Activated gamma-delta T cell treated with Interleukin-2 at 50 U/mL for 16 hours (primary cell): ENCODE results near the gene ZNF414.

Experiments
- DNase-seq: peaks from one replicate; pipeline ENCODE4 v3.0.0-alpha.2; 2020

Gene ZNF414

GRCh38 chr19:8489561-8490394, 24.2 kb downstream of the ZNF414 start:
- DNase-seq: no peak

GRCh38 chr19:8488365-8488764, 25.6 kb downstream of the ZNF414 start:
- no peak for DNase-seq

GRCh38 chr19:8487137-8487851, 26.7 kb downstream of the ZNF414 start:
- DNase-seq: peak; percentile 73

- no peak for DNase-seq
These were observed 27.3 kb downstream of the ZNF414 start for GRCh38 chr19:8486661-8487136.

- no peak for DNase-seq
These were observed 28.2 kb downstream of the ZNF414 start for GRCh38 chr19:8485561-8486371.

GRCh38 chr19:8484331-8484894, 29.6 kb downstream of the ZNF414 start:
- no peak for DNase-seq

GRCh38 chr19:8483165-8483564, 30.8 kb downstream of the ZNF414 start:
- DNase-seq: no peak

GRCh38 chr19:8482696-8483095, 31.3 kb downstream of the ZNF414 start:
- DNase-seq: no peak

- DNase-seq: no peak
These were observed 32.4 kb downstream of the ZNF414 start for GRCh38 chr19:8481616-8482015.

- DNase-seq: no peak
These were observed 32.8 kb downstream of the ZNF414 start for GRCh38 chr19:8481201-8481600.

GRCh38 chr19:8478598-8478997, 35.4 kb downstream of the ZNF414 start:
- DNase-seq: no peak

- DNase-seq: no peak
These were observed 36.1 kb downstream of the ZNF414 start for GRCh38 chr19:8477889-8478288.

- DNase-seq: no peak
These were observed 37.4 kb downstream of the ZNF414 start for GRCh38 chr19:8476524-8476923.

- DNase-seq: no peak
These were observed 39.0 kb downstream of the ZNF414 start for GRCh38 chr19:8475005-8475404.

GRCh38 chr19:8473648-8474476, 40.1 kb downstream of the ZNF414 start:
- DNase-seq: no peak

- no peak for DNase-seq
These were observed 44.2 kb downstream of the ZNF414 start for GRCh38 chr19:8469613-8470368.

- DNase-seq: no peak
These were observed 45.1 kb downstream of the ZNF414 start for GRCh38 chr19:8468761-8469373.

- no peak for DNase-seq
These were observed 45.8 kb downstream of the ZNF414 start for GRCh38 chr19:8468124-8468523.

GRCh38 chr19:8466018-8466417, 47.9 kb downstream of the ZNF414 start:
- DNase-seq: no peak

GRCh38 chr19:8463365-8463764, 50.6 kb downstream of the ZNF414 start:
- no peak for DNase-seq

GRCh38 chr19:8462571-8462970, 51.4 kb downstream of the ZNF414 start:
- no peak for DNase-seq
